Measurements from ENCODE around the gene PCID2.

- TF ChIP-seq CTCF (IDR thresholded peaks at IDR 0.05) (no peak), POLR2A (IDR thresholded peaks at IDR 0.05) (no peak)
These were observed 22.2 kb downstream of the PCID2 start for GRCh38 chr13:113186061-113186900.

All from stomach (tissue), 4 donors.